OCI-M1 (cell line): ENCODE measurements around the gene ATP6V1C2.
"Not testable (repeated sequence)": the region's sequence is repeated elsewhere in the genome, so short reads cannot be mapped to it uniquely, and the experiment has no call there.

Experiments used
- DNase-seq: peaks from one replicate; lab custom pipeline; 2025; lab: John Stamatoyannopoulos, UW

ATP6V1C2 gene

GRCh38 chr2:10786240-10786982 lies 65.0 kb downstream of the ATP6V1C2 start:
- no peak for DNase-seq

GRCh38 chr2:10787176-10787968 lies 65.9 kb downstream of the ATP6V1C2 start:
- peak; percentile 3 for DNase-seq

- no peak for DNase-seq
Measured at GRCh38 chr2:10788855-10789254, 67.4 kb downstream of the ATP6V1C2 start.

GRCh38 chr2:10790228-10790973 lies 69.0 kb downstream of the ATP6V1C2 start:
- no peak for DNase-seq

GRCh38 chr2:10792001-10792634 lies 70.7 kb downstream of the ATP6V1C2 start:
- DNase-seq = no peak

GRCh38 chr2:10792660-10793400 lies 71.4 kb downstream of the ATP6V1C2 start:
- no peak for DNase-seq

- DNase-seq = no peak
Measured at GRCh38 chr2:10793816-10794215, 72.4 kb downstream of the ATP6V1C2 start.

- DNase-seq = no peak
Measured at GRCh38 chr2:10794876-10795275, 73.4 kb downstream of the ATP6V1C2 start.

- no peak for DNase-seq
Measured at GRCh38 chr2:10795508-10796046, 74.1 kb downstream of the ATP6V1C2 start.

GRCh38 chr2:10796703-10797102 lies 75.3 kb downstream of the ATP6V1C2 start:
- DNase-seq = no peak

GRCh38 chr2:10798783-10799182 lies 77.4 kb downstream of the ATP6V1C2 start:
- no peak for DNase-seq

GRCh38 chr2:10800163-10800562 lies 78.7 kb downstream of the ATP6V1C2 start:
- DNase-seq = no peak

- DNase-seq = no peak
Measured at GRCh38 chr2:10802657-10803056, 81.2 kb downstream of the ATP6V1C2 start.

- not testable (repeated sequence) for DNase-seq
Measured at GRCh38 chr2:10805990-10806389, 84.6 kb downstream of the ATP6V1C2 start.

GRCh38 chr2:10806543-10806942 lies 85.1 kb downstream of the ATP6V1C2 start:
- DNase-seq = no peak

- peak; percentile 46 for DNase-seq
Measured at GRCh38 chr2:10810202-10811161, 89.1 kb downstream of the ATP6V1C2 start.

GRCh38 chr2:10811517-10811916 lies 90.1 kb downstream of the ATP6V1C2 start:
- DNase-seq = peak; percentile 39

GRCh38 chr2:10812362-10813162 lies 91.1 kb downstream of the ATP6V1C2 start, which contains the start of gene PDIA6:
PDIA6 (minus strand) TSS chr2:10812785; CDS start chr2:10812696, 89 bp downstream.
- peak; percentile 97 for DNase-seq
